ENCODE results near the gene GARS1.

The GARS1 gene

DNA sequence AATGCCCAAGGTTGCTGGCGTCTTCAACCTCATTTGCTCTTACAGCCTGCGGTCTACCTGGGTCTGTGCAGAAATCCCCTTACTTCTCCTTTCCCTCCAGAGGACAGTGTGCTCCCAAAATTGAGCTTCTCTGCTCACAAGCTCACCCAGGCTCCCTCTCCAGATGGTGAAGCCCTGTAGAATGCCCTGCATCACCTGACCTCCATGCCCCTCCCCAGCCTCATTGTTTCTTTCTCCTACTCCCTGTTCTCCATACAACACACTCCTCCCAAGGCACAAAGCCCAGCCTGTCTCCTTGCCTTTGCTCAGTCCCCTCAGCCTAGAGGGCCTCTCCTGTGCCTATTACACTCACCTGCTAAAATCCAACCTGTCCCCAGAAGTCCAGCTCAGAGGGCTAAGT lies 84.1 kb downstream of the GARS1 start:
- DNase-seq (ENCODE audit: low read depth in 1 of 2, low spot score in 1 of 2): no peak

DNA sequence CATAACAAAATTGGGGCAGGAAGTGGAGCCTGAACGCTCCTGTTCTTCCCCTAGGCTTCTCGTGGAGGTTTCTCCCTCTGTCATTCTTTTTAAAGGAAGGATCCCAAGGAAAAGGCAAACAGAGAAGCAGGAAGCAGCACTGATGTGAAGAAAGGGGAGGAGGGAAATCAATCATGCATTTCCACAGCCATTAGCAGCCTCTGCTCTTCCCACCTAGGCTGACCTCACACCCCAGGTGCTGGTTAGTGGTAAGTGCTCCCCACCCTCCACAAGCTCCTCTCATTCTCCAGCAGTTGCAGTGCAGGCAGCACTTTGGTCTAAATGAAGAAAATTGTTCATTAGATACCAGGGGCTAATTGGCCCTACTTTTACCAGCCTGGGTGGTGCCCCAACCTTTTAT lies 85.0 kb downstream of the GARS1 start:
- no peak for DNase-seq (ENCODE audit: low read depth in 1 of 2, low spot score in 1 of 2)

DNA sequence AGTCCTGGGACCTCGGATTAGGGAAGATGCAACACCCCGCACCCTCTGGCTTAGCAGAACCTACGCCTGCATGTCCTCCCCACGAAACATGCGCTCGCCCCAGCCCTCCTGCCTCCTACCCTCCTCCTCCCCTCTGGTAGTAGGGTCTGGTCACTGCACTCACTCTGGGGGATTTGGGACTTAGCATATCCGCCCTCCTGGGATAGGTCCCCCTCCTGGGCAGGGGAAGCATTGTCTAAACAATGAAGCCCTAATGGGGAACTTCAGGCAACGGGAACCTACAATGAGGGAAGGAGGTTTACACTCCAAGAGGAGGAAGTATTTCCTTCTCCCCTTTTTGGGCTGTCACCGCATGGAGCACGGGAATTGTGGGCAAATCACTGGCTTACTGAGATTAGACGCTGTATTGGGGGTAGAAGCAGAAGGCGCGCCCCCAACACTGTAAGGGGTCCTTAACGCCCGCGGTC lies 86.7 kb downstream of the GARS1 start:
- DNase-seq (ENCODE audit: low read depth in 1 of 2, low spot score in 1 of 2): no peak

DNA sequence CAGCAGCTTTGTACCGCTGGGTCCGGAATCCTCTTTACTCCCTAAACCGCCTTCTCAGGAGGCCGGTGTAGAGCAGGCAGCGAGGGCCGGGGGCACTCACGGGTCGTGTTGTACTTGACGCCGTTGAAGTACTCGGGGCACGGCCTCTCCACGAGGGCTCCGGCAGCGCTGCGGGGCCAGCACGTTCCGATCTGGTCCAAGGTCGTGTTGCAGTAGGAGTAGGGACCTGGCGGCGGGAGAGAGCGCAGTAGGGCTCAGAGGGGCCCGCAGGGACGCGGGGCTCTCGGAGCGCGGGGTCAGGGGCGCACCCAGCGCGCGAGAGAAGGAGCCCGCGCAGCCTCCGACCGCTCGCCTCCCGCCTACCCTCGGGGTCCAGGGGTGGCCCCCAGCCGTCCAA lies 87.1 kb downstream of the GARS1 start:
- no peak for DNase-seq (ENCODE audit: low read depth in 1 of 2, low spot score in 1 of 2)

DNA sequence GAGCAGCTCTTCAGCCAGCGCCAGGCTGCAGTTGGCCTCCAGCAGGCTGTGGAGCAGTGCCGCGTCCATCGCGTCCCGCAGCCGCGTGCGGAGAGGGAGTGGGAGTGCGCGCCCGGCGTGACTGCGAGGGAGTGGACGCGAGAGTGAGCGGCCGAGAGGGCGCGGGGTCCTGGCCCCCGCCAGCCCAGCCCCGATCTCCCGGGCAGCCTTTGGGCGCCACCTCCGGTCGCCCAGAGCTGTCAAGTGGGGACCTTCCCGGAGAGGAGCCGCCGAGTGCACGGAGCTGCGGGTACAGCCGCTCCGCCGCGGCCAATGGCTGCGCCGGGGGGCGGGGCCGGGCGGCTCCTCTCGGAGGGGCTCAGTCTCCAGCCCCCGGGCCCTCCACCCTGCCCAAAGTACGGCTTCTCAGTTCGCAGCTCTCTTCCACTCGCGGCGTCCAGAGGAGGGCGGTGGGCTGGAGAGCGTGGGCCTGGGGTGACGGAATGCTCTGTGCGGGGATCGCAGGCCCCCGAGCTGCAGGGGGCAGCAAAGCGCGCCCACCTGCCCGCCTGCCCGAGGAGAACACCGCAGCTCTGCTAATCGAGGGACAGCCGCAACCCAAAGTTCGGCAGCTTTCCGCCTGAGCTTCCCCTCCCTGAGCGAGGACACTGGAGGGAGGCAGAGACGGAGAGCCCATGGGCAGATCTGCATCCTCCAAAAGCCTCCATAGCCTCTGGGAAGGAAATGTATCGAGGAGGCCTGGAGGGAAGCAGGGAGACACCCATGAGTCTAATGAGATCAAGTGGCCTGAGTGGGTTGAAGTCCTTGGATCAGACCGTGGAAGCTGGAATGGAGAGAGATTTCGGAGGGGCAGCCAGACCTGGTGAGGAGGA lies 87.8 kb downstream of the GARS1 start, which contains the start of gene CRHR2:
Gene CRHR2 (minus strand): TSS at position 245 of the 872 bp plus-strand sequence. CDS start 176 bp downstream, at position 69.
- DNase-seq (ENCODE audit: low read depth in 1 of 2, low spot score in 1 of 2): peak in 1 of 2 donors; percentile 13

DNA sequence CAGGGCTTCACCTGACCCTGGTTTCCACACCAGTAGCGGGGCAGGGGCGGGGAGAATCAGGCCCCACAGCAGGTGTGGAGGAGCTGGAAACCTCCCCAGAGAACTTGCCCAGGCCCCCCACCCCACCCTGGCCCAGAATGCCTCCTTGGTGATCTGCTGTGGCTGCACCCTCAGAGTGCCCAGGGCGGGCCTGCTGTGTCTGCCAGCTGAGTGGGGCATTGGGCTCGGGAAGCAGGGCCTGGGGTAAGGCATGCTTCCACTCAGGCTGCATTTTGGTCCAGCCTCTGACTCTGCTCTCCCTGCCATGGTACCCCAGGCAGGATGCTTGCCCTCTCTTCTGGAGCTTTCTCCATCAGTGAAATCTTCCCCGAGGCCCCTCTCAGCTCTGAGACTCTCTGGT lies 88.6 kb downstream of the GARS1 start:
- DNase-seq (ENCODE audit: low read depth in 1 of 2, low spot score in 1 of 2): no peak

Data from stimulated activated CD4-positive, alpha-beta T cell treated with anti-CD3 and anti-CD28 coated beads, Interleukin-15, amount 100 ng/mL, for 1 hour (primary cell).